GM06990 (cell line): ENCODE measurements around the gene PTPRD.

Experiments used
- DNase-seq: peaks from one replicate; pipeline ENCODE4 v3.0.0-alpha.2; 2011; ENCODE audit not compliant: insufficient read length; ENCODE audit errors: extremely low read depth
- H3K27me3 ChIP-seq: replicated peaks from 2 replicates; pipeline ENCODE4 v1.6.0; 2011; ENCODE audit warnings: low read length; ENCODE audit not compliant: control insufficient read depth, insufficient read depth
- H3K36me3 ChIP-seq: 2 replicates; pipeline ENCODE4 v1.5.1; 2011; ENCODE audit warnings: low read length; ENCODE audit not compliant: control insufficient read depth, insufficient read depth
- H3K4me3 ChIP-seq: replicated peaks from 2 replicates; pipeline ENCODE4 v1.5.1; 2011; ENCODE audit warnings: low read depth, mild to moderate bottlenecking, control low read depth, low read length
- TF ChIP-seq, protein P1 (sequence below): IDR thresholded peaks from 2 replicates; pipeline ENCODE4 v1.5.1; 2011; ENCODE audit warnings: low read length, control low read depth, mild to moderate bottlenecking, inconsistent platforms; ENCODE audit not compliant: insufficient read depth, poor library complexity, severe bottlenecking

The PTPRD gene

DNA sequence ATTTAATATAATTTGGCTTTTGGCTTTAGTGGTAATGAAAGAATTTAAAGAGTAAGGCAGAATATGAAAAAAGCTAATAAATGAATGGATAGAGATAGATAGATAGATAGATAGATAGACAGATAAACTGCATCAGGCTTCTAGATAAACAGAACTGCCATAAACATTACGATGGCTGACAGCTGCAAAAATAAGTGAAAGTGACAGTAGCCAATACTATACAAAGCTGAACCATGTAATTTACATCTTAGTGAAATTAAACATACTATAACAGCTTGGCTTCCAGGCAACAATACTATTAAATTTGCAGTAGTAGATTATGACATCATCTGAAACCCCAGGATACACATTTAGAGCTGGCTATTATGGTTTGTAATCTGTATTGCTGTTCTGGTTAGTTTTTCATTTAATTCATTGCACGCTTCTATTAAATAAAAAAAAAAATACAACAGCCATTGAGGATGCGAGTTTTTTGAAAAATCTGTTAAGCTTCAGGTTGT lies 1354.8 kb downstream of the PTPRD start:
- Histone ChIP-seq H3K4me3 (no peak overlapping the region), H3K36me3 (no peaks in the 10 kb centered on the region), H3K27me3 (no peaks in the 10 kb centered on the region)
- no peak for DNase-seq
- TF ChIP-seq, protein P1, sequence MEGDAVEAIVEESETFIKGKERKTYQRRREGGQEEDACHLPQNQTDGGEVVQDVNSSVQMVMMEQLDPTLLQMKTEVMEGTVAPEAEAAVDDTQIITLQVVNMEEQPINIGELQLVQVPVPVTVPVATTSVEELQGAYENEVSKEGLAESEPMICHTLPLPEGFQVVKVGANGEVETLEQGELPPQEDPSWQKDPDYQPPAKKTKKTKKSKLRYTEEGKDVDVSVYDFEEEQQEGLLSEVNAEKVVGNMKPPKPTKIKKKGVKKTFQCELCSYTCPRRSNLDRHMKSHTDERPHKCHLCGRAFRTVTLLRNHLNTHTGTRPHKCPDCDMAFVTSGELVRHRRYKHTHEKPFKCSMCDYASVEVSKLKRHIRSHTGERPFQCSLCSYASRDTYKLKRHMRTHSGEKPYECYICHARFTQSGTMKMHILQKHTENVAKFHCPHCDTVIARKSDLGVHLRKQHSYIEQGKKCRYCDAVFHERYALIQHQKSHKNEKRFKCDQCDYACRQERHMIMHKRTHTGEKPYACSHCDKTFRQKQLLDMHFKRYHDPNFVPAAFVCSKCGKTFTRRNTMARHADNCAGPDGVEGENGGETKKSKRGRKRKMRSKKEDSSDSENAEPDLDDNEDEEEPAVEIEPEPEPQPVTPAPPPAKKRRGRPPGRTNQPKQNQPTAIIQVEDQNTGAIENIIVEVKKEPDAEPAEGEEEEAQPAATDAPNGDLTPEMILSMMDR = no peak

DNA sequence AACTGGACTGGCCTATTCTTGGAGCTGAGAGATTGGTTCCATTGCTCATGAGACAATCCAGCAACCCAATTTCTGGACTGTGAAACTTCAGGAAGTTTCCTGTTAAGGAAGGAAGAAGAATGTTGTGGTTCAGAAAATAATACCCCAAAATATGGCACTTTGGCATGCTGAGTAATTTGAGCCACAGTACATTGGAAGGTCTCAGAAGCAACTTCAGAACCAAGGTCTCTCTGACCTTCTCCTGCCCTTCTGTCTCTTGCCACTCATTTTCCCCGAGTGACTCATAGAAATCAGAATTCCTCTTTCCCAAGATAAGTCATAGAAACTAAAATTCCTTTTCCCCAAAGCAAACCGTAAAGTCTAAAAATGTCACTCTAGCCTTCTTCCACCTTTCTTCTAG lies 1366.1 kb downstream of the PTPRD start:
- no peak for DNase-seq
- Histone ChIP-seq H3K4me3 (no peak overlapping the region), H3K27me3 (no peaks in the 10 kb centered on the region), H3K36me3 (no peaks in the 10 kb centered on the region)
- TF ChIP-seq, protein P1 = no peak

DNA sequence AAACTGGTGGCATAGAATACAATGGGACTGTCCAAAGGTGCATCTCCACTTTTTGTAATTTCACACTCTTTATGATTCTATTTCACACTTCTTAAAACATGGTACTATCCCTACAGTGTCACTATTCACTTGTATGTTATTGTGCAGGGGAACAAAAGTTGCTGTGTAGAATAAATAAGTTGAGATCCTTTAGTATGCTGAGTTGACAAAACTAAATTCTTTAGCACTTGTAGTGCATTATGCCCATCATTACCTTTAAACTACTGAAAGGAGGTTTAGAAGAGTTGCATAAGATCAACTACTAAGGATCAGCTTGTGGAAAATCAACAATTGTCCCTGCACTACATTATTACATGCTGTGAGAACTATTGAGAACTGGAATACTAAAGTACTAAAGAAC lies 1380.9 kb downstream of the PTPRD start:
- TF ChIP-seq, protein P1 = no peak
- H3K27me3 ChIP-seq = no peaks in the 10 kb centered on the region
- no peak overlapping the region for H3K4me3 ChIP-seq
- no peaks in the 10 kb centered on the region for H3K36me3 ChIP-seq
- DNase-seq = no peak

DNA sequence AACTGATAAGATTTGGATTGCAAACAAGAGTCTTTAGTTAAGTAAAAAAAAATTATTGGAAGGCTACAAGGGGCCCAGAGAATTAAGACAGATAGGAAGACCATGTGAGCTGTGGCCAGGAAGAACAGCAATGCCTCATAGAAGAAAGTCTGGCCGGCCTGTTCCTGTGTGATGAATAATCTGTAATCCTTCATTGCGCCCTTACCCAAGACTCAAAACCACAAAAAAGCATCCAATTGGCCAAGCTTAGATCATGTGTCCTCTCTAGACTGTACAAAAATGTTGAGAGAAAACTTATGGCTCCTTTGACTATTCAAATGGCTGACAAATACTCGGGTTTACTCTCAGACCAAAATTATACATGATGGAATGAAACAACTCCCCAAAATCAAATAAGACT lies 1383.5 kb downstream of the PTPRD start:
- H3K36me3 ChIP-seq = no peaks in the 10 kb centered on the region
- H3K4me3 ChIP-seq = no peak overlapping the region
- TF ChIP-seq, protein P1 = no peak
- DNase-seq = no peak
- no peaks in the 10 kb centered on the region for H3K27me3 ChIP-seq

DNA sequence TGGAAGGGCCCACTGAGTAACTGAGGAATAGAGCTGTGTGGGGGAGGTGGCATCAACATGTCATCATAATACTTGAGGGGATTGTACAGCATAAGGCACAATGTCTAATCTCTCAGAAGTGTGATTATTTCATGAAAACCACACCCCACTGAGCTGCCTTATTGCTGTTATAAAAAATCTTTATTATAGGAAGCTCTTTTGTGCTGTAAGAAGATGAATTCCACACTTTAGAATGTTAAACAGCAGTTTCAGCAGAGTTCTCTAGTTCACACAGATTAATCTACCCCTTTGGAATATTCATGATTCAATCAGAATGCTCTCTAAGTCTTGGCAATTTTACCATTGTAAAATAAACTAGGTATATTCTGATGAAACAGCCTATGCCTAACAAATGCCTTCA lies 1389.6 kb downstream of the PTPRD start:
- no peak overlapping the region for H3K4me3 ChIP-seq
- H3K36me3 ChIP-seq = no peaks in the 10 kb centered on the region
- DNase-seq = no peak
- TF ChIP-seq, protein P1 = no peak
- no peaks in the 10 kb centered on the region for H3K27me3 ChIP-seq

DNA sequence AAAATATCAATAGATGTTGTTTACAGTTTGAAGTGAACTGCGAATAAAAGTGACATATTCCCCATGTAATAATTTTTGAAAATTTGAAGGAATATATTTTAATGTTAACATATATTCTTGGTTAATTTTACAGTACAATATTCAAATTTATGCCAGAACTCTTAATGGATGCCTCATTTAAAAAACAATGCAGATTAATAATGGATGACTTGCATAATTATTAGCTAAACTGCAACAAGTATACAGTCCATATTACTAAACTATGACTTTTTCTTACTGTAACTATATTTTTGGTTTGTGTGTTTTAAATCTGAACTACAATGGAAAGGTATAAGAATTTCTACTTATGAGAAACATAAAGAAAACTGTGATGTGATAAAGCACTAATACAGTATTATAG lies 1390.1 kb downstream of the PTPRD start:
- TF ChIP-seq, protein P1 = no peak
- DNase-seq = no peak
- Histone ChIP-seq H3K4me3 (no peak overlapping the region), H3K27me3 (no peaks in the 10 kb centered on the region), H3K36me3 (no peaks in the 10 kb centered on the region)
